Activated naive CD8-positive, alpha-beta T cell treated with anti-CD3 and anti-CD28 coated beads, Interleukin-2, amount 50 U/mL, for 16 hours (primary cell): ENCODE measurements around the gene SKAP2.

ENCODE experiments used
- DNase-seq: peaks from one replicate; pipeline ENCODE4 v3.0.0-alpha.2; 2020; ENCODE audit warnings: low read depth, low spot score

Gene SKAP2

GRCh38 chr7:26864309-26865093 is at the start of gene SKAP2:
SKAP2 (minus strand) TSS chr7:26864590; CDS start chr7:26864429, 161 bp downstream.
- peak; percentile 38 for DNase-seq

GRCh38 chr7:26912933-26913536 is 48.6 kb upstream of the SKAP2 start:
- DNase-seq: no peak

GRCh38 chr7:26912338-26912737 is 47.9 kb upstream of the SKAP2 start:
- DNase-seq: no peak

- no peak for DNase-seq
Measured at GRCh38 chr7:26910221-26910620, 45.8 kb upstream of the SKAP2 start.

GRCh38 chr7:26900251-26900650 is 35.9 kb upstream of the SKAP2 start:
- DNase-seq: no peak

GRCh38 chr7:26899519-26899918 is 35.1 kb upstream of the SKAP2 start:
- no peak for DNase-seq

GRCh38 chr7:26898891-26899290 is 34.5 kb upstream of the SKAP2 start:
- DNase-seq: no peak

GRCh38 chr7:26897928-26898327 is 33.5 kb upstream of the SKAP2 start:
- DNase-seq: no peak

- DNase-seq: no peak
Measured at GRCh38 chr7:26891400-26892350, 27.3 kb upstream of the SKAP2 start.

GRCh38 chr7:26880852-26881251 is 16.5 kb upstream of the SKAP2 start:
- DNase-seq: no peak

GRCh38 chr7:26879671-26880070 is 15.3 kb upstream of the SKAP2 start:
- DNase-seq: no peak

GRCh38 chr7:26868841-26869495 is 4.6 kb upstream of the SKAP2 start:
- no peak for DNase-seq

GRCh38 chr7:26865094-26865388 is 651 bp upstream of the SKAP2 start:
- DNase-seq: no peak

- no peak for DNase-seq
Measured at GRCh38 chr7:26863518-26864308, 677 bp downstream of the SKAP2 start.

- DNase-seq: no peak
Measured at GRCh38 chr7:26862834-26863233, 1.6 kb downstream of the SKAP2 start.

GRCh38 chr7:26861050-26861449 is 3.3 kb downstream of the SKAP2 start:
- no peak for DNase-seq

- no peak for DNase-seq
Measured at GRCh38 chr7:26860361-26860760, 4.0 kb downstream of the SKAP2 start.

- DNase-seq: no peak
Measured at GRCh38 chr7:26859720-26860119, 4.7 kb downstream of the SKAP2 start.

- no peak for DNase-seq
Measured at GRCh38 chr7:26858735-26859134, 5.7 kb downstream of the SKAP2 start.

- no peak for DNase-seq
Measured at GRCh38 chr7:26858241-26858715, 6.1 kb downstream of the SKAP2 start.
